Astrocyte (in vitro differentiated cells and primary cell): ENCODE measurements around the gene CD4. TPM values are rescaled to one million over a fixed set of nuclear protein-coding genes. Genes with fewer than 3 reads are reported as not detected.

ENCODE experiments used
- DNase-seq: peaks from one replicate; pipeline ENCODE4 v3.0.0-alpha.2; 2010; ENCODE audit warnings: low read depth
- FAIRE-seq: peaks from 2 replicates; lab custom pipeline; 2011; peaks lifted over from hg19 to GRCh38; lab: Jason Lieb, UNC
- H2AFZ ChIP-seq: 2 replicates; pipeline ENCODE4 v1.6.0; 2012; ENCODE audit warnings: low read depth, low read length, inconsistent platforms
- H3K27ac ChIP-seq: 2 replicates; pipeline ENCODE4 v1.5.1; 2011; ENCODE audit warnings: low read depth, low read length, inconsistent platforms
- H3K27me3 ChIP-seq: 2 replicates; pipeline ENCODE4 v1.6.0; 2011; ENCODE audit warnings: low read length, inconsistent platforms; ENCODE audit not compliant: insufficient read depth
- H3K36me3 ChIP-seq: 2 replicates; pipeline ENCODE4 v1.5.1; 2011; ENCODE audit warnings: low read length, inconsistent platforms; ENCODE audit not compliant: insufficient read depth
- H3K4me1 ChIP-seq: 2 replicates; pipeline ENCODE4 v1.5.1; 2011; ENCODE audit warnings: low read length, inconsistent platforms; ENCODE audit not compliant: insufficient read depth
- H3K4me2 ChIP-seq: 2 replicates; pipeline ENCODE4 v1.6.0; 2012; ENCODE audit warnings: low read length, inconsistent platforms
- H3K4me3 ChIP-seq: 2 replicates; pipeline ENCODE4 v1.5.1; 2011; ENCODE audit warnings: low read depth, mild to moderate bottlenecking, low read length, inconsistent platforms; ENCODE audit not compliant: insufficient read depth
- H3K79me2 ChIP-seq: 2 replicates; pipeline ENCODE4 v1.6.0; 2012; ENCODE audit warnings: mild to moderate bottlenecking, low read length, inconsistent platforms; ENCODE audit not compliant: insufficient read depth
- H3K9ac ChIP-seq: 2 replicates; pipeline ENCODE4 v1.6.0; 2012; ENCODE audit warnings: mild to moderate bottlenecking, low read length, inconsistent platforms
- H3K9me3 ChIP-seq: 2 replicates; pipeline ENCODE4 v1.5.1; 2012; ENCODE audit warnings: low read depth, mild to moderate bottlenecking, low read length, inconsistent platforms; ENCODE audit not compliant: insufficient read depth
- H4K20me1 ChIP-seq: 2 replicates; pipeline ENCODE4 v1.6.0; 2012; ENCODE audit warnings: low read length, inconsistent platforms; ENCODE audit not compliant: insufficient read depth
- H3K27ac Mint-ChIP-seq: one replicate; pipeline ENCODE4 v1.8.0; 2021; ENCODE audit warnings: mild to moderate bottlenecking, mixed read lengths; ENCODE audit not compliant: unreplicated experiment
- H3K27me3 Mint-ChIP-seq: one replicate; pipeline ENCODE4 v1.8.0; 2021; ENCODE audit warnings: low read depth, mixed read lengths; ENCODE audit not compliant: unreplicated experiment
- H3K36me3 Mint-ChIP-seq: one replicate; pipeline ENCODE4 v1.8.0; 2021; ENCODE audit warnings: low read depth, mixed read lengths; ENCODE audit not compliant: unreplicated experiment
- H3K4me1 Mint-ChIP-seq: one replicate; pipeline ENCODE4 v1.8.0; 2021; ENCODE audit warnings: low read depth, mixed read lengths; ENCODE audit not compliant: unreplicated experiment
- H3K4me3 Mint-ChIP-seq: one replicate; pipeline ENCODE4 v1.8.0; 2021; ENCODE audit warnings: mild to moderate bottlenecking, moderate library complexity, mixed read lengths; ENCODE audit not compliant: unreplicated experiment
- H3K9me3 Mint-ChIP-seq: one replicate; pipeline ENCODE4 v1.8.0; 2021; ENCODE audit warnings: mild to moderate bottlenecking, mixed read lengths; ENCODE audit not compliant: unreplicated experiment
- CTCF ChIP-seq: IDR thresholded peaks from 2 replicates; pipeline ENCODE4 v1.5.1; 2011; ENCODE audit warnings: low read depth, mild to moderate bottlenecking, inconsistent platforms, low read length, moderate library complexity; ENCODE audit not compliant: insufficient read depth
- EZH2 ChIP-seq: IDR thresholded peaks from 2 replicates; pipeline ENCODE4 v1.6.1; 2012; ENCODE audit warnings: mild to moderate bottlenecking, low read length, inconsistent platforms; ENCODE audit not compliant: insufficient read depth
- total RNA-seq: library from RNA; stranded (reverse); gene quantifications from 2 replicates; pipeline ENCODE4 v1.2.1, GENCODE V29; 2021

Gene CD4
- total RNA-seq, 1 donor from 2014 or later = 0.54 TPM

GRCh38 chr12:6821591-6822425, 32.5 kb downstream of the CD4 start, which contains the start of gene GPR162:
TSS of gene GPR162 (plus strand) at chr12:6821821. CDS start at chr12:6823899, 2,078 bp downstream.
- H3K79me2 ChIP-seq = no peaks in the 10 kb centered on the region
- Mint-ChIP-seq H3K27ac (peak within 1 kb of the TSS; percentile 23), H3K9me3 (no peaks in the 10 kb centered on the region), H3K4me3 (peak within 1 kb of the TSS; percentile 79), H3K36me3 (peaks cover 4% of the 10 kb centered on the region), H3K4me1 (peaks cover 27% of the 10 kb centered on the region), H3K27me3 (no peaks in the 10 kb centered on the region)
- no peaks in the 10 kb centered on the region for H3K27me3 ChIP-seq
- peak within 1 kb of the TSS; percentile 51 for H3K4me3 ChIP-seq
- no peaks in the 10 kb centered on the region for H4K20me1 ChIP-seq
- TF ChIP-seq EZH2 (no peak), CTCF (no peak)
- no peak within 1 kb of the TSS for H3K27ac ChIP-seq
- H3K9me3 ChIP-seq = no peaks in the 10 kb centered on the region
- H3K9ac ChIP-seq = peak within 1 kb of the TSS; percentile 59
- H3K4me2 ChIP-seq = peak within 1 kb of the TSS; percentile 88
- H2AFZ ChIP-seq = peak within 1 kb of the TSS; percentile 56
- no peak for FAIRE-seq
- H3K36me3 ChIP-seq = no peaks in the 10 kb centered on the region
- H3K4me1 ChIP-seq = peaks cover 15% of the 10 kb centered on the region
- peak; percentile 37 for DNase-seq

- H3K36me3 ChIP-seq = no peaks in the 10 kb centered on the region
- Mint-ChIP-seq H3K4me1 (peaks cover 32% of the 10 kb centered on the region), H3K27me3 (no peaks in the 10 kb centered on the region), H3K27ac (no peak overlapping the region), H3K4me3 (peak overlapping the region; percentile 50), H3K36me3 (peaks cover 4% of the 10 kb centered on the region), H3K9me3 (no peaks in the 10 kb centered on the region)
- no peaks in the 10 kb centered on the region for H3K79me2 ChIP-seq
- H3K9ac ChIP-seq = no peak overlapping the region
- no peak for TF ChIP-seq EZH2
- no peaks in the 10 kb centered on the region for H3K27me3 ChIP-seq
- H3K4me3 ChIP-seq = no peak overlapping the region
- H3K4me2 ChIP-seq = peak overlapping the region; percentile 88
- no peaks in the 10 kb centered on the region for H4K20me1 ChIP-seq
- H3K4me1 ChIP-seq = peaks cover 21% of the 10 kb centered on the region
- no peaks in the 10 kb centered on the region for H3K9me3 ChIP-seq
- no peak overlapping the region for H3K27ac ChIP-seq
- DNase-seq = no peak
- no peak overlapping the region for H2AFZ ChIP-seq
- no peak for FAIRE-seq
Observed at GRCh38 chr12:6822426-6823135, 33.3 kb downstream of the CD4 start.

- Mint-ChIP-seq H3K27me3 (no peaks in the 10 kb centered on the region), H3K4me3 (no peak overlapping the region), H3K9me3 (no peaks in the 10 kb centered on the region), H3K4me1 (peaks cover 32% of the 10 kb centered on the region), H3K36me3 (peaks cover 4% of the 10 kb centered on the region), H3K27ac (no peak overlapping the region)
- DNase-seq (no peak), FAIRE-seq (no peak)
- no peak overlapping the region for H3K4me2 ChIP-seq
- peaks cover 5% of the 10 kb centered on the region for H3K79me2 ChIP-seq
- H3K27ac ChIP-seq = no peak overlapping the region
- no peak overlapping the region for H3K4me3 ChIP-seq
- no peaks in the 10 kb centered on the region for H3K27me3 ChIP-seq
- no peaks in the 10 kb centered on the region for H3K36me3 ChIP-seq
- no peak overlapping the region for H2AFZ ChIP-seq
- H3K9me3 ChIP-seq = no peaks in the 10 kb centered on the region
- no peak overlapping the region for H3K9ac ChIP-seq
- no peaks in the 10 kb centered on the region for H4K20me1 ChIP-seq
- TF ChIP-seq EZH2 (no peak), CTCF (no peak)
- H3K4me1 ChIP-seq = peaks cover 22% of the 10 kb centered on the region
Observed at GRCh38 chr12:6823182-6824084, 34.1 kb downstream of the CD4 start.
